ENCODE measurements around the gene DNAJC4. TPM values are rescaled to one million over a fixed set of nuclear protein-coding genes. Genes with fewer than 3 reads are reported as not detected.

DNAJC4 gene
- total RNA-seq, 2 donors from 2014 or later, result 24.7 to 32.1 TPM

DNA sequence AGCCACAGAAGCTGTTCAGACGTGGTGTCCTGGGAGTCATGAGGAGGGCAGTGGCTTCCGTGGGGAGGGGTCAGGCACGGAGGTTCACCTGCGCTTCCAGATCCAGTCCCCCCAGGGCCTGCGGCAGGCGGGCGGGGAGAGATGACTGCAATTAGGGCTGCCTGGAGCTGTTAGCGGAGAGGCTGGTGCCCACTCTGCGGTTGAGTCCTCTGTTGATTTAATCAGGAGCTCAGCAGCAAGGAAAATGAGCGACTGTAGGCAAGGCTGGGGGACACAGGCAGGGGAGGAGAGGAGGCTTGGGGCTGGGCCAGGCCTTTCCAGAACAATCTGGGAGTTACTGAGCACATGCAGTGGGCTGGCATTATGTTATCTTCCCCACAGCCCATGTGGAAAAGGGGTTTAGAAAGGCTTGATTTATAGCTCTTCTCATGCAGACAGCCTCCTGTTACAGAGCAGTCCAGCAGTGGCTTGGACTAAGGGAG, 34.1 kb downstream of the DNAJC4 start:
- Histone ChIP-seq H3K27ac (no peak overlapping the region), H3K4me3 (no peak overlapping the region), H3K27me3 (no peaks in the 10 kb centered on the region), H3K9me3 (no peaks in the 10 kb centered on the region), H3K36me3 (peaks cover 41% of the 10 kb centered on the region), H3K4me1 (peaks cover 0 to 27% of the 10 kb centered on the region in 2 donors)
- TF ChIP-seq, protein P1, sequence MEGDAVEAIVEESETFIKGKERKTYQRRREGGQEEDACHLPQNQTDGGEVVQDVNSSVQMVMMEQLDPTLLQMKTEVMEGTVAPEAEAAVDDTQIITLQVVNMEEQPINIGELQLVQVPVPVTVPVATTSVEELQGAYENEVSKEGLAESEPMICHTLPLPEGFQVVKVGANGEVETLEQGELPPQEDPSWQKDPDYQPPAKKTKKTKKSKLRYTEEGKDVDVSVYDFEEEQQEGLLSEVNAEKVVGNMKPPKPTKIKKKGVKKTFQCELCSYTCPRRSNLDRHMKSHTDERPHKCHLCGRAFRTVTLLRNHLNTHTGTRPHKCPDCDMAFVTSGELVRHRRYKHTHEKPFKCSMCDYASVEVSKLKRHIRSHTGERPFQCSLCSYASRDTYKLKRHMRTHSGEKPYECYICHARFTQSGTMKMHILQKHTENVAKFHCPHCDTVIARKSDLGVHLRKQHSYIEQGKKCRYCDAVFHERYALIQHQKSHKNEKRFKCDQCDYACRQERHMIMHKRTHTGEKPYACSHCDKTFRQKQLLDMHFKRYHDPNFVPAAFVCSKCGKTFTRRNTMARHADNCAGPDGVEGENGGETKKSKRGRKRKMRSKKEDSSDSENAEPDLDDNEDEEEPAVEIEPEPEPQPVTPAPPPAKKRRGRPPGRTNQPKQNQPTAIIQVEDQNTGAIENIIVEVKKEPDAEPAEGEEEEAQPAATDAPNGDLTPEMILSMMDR (IDR thresholded peaks at IDR 0.05), result no peak
- no peak for DNase-seq (ENCODE audit: low spot score)

DNA sequence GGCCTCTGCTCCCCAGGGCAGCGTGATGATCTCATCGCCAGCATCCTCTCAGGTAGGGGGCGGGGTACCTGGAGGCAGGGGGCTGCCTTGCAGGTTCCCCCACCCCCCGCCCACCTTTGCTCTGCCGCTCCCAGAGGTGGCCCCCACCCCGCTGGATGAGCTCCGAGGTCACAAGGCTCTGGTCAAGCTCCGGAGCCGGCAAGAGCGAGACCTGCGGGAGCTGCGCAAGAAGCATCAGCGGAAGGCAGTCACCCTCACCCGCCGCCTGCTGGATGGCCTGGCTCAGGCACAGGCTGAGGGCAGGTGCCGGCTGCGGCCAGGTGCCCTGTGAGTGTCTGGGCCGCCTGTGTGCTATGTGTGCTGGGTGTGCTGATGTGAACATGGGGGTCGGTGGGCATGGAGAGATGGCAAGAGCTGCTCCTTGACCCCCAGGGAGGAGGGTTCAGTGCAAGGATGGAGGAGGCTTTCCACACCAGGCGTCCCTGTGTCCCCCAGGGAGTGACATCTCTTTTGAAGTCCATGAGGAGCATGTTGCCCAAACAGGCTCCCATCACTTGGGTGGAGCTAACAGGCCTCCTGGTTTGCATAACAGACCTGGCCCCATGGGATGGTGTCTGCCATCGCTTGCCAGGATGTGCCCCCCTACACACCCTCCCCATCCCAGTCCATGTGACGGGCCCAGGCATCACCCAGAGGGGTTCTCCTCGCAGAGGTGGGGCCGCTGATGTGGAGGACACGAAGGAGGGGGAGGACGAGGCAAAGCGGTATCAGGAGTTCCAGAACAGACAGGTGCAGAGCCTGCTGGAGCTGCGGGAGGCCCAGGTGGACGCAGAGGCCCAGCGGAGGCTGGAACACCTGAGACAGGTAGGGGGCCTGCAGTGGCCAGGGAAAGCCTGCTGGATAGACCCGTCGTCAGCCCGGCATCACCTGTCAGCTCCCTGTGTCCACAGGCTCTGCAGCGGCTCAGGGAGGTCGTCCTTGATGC, 35.1 kb downstream of the DNAJC4 start:
- Histone ChIP-seq H3K4me1 (peaks cover 0 to 27% of the 10 kb centered on the region in 2 donors), H3K36me3 (peaks cover 34% of the 10 kb centered on the region), H3K27me3 (no peaks in the 10 kb centered on the region), H3K4me3 (no peak overlapping the region), H3K9me3 (no peaks in the 10 kb centered on the region), H3K27ac (no peak overlapping the region)
- TF ChIP-seq, protein P1 (IDR thresholded peaks at IDR 0.05), result no peak
- no peak for DNase-seq (ENCODE audit: low spot score)

DNA sequence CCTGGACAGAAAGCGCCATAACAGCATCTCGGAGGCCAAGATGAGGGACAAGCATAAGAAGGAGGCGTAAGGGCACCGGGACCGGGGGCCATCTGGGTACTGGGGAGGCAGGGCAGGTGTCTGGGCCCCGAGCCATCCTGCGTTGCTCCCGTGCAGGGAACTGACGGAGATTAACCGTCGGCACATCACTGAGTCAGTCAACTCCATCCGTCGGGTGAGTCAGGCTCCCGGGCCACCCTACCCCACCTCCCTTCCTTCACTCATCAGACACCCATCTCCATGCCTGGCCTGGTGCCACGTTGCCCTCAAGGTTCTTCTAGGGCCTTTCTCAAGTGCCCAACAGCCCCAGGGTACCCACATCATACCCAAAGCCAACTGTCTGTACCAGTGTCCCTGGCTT, 36.0 kb downstream of the DNAJC4 start:
- Histone ChIP-seq H3K4me3 (no peak overlapping the region), H3K4me1 (peaks cover 0 to 27% of the 10 kb centered on the region in 2 donors), H3K27ac (no peak overlapping the region), H3K9me3 (no peaks in the 10 kb centered on the region), H3K27me3 (no peaks in the 10 kb centered on the region), H3K36me3 (peaks cover 31% of the 10 kb centered on the region)
- TF ChIP-seq, protein P1 (IDR thresholded peaks at IDR 0.05), result no peak
- DNase-seq (ENCODE audit: low spot score), result no peak

DNA sequence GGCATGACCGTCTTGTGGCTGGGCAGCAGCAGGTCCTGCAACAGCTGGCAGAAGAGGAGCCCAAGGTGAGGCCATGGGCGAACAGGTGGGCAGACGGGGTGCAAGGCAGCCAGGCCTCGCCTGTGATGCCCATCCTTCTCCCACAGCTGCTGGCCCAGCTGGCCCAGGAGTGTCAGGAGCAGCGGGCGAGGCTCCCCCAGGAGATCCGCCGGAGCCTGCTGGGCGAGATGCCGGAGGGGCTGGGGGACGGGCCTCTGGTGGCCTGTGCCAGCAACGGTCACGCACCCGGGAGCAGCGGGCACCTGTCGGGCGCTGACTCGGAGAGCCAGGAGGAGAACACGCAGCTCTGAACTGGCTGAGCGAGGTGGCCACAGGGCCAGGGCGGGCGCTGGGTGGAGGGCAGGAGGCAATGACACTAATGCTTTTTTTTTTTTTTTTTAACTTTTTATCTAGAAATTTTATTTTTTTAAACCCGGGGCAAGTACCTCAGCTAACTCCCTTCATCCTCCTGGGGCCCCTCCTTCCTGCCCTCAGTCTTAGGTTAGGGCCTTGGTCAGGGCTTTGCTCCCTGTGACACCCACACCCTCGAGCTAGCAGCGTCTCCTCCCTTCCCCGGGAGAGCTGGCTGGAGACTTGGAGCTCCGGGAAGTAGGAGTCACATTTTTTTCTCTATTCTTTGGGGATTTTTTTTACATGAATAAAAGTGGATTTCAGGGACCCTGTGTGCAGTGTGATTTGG, 37.0 kb downstream of the DNAJC4 start:
- no peak overlapping the region for H3K4me3 ChIP-seq
- peaks cover 24% of the 10 kb centered on the region for H3K36me3 ChIP-seq
- DNase-seq (ENCODE audit: low spot score), result no peak

More for the DNA sequence above, 37.0 kb downstream of the DNAJC4 start:
- Histone ChIP-seq H3K9me3 (no peaks in the 10 kb centered on the region), H3K4me1 (peaks cover 0 to 37% of the 10 kb centered on the region in 2 donors), H3K27ac (peak overlapping the region; percentile 93 to 98), H3K27me3 (no peaks in the 10 kb centered on the region)
- TF ChIP-seq, protein P1 (IDR thresholded peaks at IDR 0.05), result no peak

Measured in right atrium auricular region (tissue), 2 donors.